ENCODE results near the gene CARNS1. TPM values are rescaled to one million over a fixed set of nuclear protein-coding genes. Genes with fewer than 3 reads are reported as not detected.
A peak's percentile ranks its signal among the peaks of the same experiment; 100 is the strongest.

The CARNS1 gene
- total RNA-seq, 2 experiments from 2014 or later: 4.8 to 4.9 TPM

DNA sequence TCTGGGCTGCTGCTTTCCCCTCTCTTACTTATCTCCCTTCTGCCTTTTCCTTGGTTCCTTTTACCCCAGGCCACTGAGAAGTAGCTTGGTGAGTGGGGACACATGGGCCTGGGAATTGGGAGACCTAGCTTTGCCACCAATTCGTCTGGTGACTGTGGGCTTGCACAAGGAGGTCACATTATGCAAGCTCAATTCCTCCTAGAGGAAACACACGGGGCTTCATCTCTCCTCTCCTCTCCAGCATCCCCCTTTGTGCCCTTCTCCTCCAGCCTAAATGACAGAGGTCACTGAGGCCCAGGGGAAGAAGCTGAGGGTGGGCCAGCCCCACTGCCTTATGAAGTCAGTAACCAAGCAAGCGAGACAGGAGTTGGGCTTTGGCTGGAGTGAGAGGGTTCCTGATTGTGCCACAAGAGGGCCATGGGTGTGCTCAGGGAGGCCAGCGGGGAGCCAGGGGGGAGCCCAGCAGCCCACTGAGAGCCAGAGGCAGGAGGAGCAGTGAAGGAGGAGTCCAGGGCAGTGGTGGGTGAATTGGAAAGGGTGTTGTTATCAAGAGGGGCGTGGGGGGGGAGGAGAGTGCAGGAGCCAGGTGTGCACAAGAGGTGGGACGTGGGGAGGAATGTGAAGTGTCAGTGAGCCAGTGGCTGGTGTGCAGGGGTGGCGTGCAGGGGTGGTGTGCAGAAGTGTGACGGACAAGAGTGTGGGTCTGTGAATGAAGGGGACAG is 44.1 kb upstream of the CARNS1 start:
- ATAC-seq (no peak), DNase-seq (no peak)
- Mint-ChIP-seq H3K4me3 (peak overlapping the region; percentile 44), H3K27me3 (ENCODE audit: low read depth) (peaks cover 54% of the 10 kb centered on the region), H3K27ac (no peak overlapping the region), H3K36me3 (ENCODE audit: low read depth) (no peaks in the 10 kb centered on the region), H3K9me3 (ENCODE audit: insufficient read depth) (no peaks in the 10 kb centered on the region), H3K4me1 (ENCODE audit: low read depth) (peaks cover 66% of the 10 kb centered on the region)
- ChIA-PET POLR2A (no interaction called here), CTCF (interaction anchor here (0.9 to 31.4 kb wide), 7 partner anchors 12 to 112 kb away, joined by 3 to 998 read pairs (median 4); partner anchors contain the start of genes AIP and POLD4)

DNA sequence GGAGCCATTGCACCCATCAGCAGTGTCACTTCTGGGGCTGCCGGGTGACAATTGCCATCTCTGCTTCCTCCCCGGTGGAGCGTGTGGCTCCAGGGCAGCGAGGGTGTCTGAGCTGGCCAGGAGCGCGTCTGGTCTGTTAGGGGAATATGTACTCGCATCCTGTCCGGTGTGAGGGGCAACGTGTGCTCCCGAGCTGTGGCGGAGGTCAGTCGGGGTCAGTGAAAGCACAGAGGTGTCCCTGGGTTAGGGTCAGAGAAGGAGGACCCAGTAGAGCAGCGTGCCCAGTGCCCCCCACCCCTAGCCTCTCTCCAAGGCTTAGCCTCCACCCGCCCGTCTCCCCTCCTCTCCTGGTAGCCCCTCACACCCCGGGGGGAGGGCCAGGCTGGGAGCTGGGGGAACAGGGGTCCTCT is 43.6 kb upstream of the CARNS1 start:
- DNase-seq (no peak), ATAC-seq (no peak)
- H3K4me1 Mint-ChIP-seq (ENCODE audit: low read depth): peaks cover 66% of the 10 kb centered on the region
- no peaks in the 10 kb centered on the region for H3K36me3 Mint-ChIP-seq (ENCODE audit: low read depth)
- H3K27ac Mint-ChIP-seq: no peak overlapping the region
- H3K9me3 Mint-ChIP-seq (ENCODE audit: insufficient read depth): no peaks in the 10 kb centered on the region
- H3K4me3 Mint-ChIP-seq: peak overlapping the region; percentile 44
- ChIA-PET CTCF (interaction anchor here (6.0 to 31.4 kb wide), 3 partner anchors 11 to 25 kb away, joined by 61 to 998 read pairs (median 64); partner anchors contain the start of gene POLD4), POLR2A (no interaction called here)
- peaks cover 58% of the 10 kb centered on the region for H3K27me3 Mint-ChIP-seq (ENCODE audit: low read depth)

- no peak for DNase-seq
- H3K27me3 Mint-ChIP-seq (ENCODE audit: low read depth): peaks cover 61% of the 10 kb centered on the region
- H3K9me3 Mint-ChIP-seq (ENCODE audit: insufficient read depth): no peaks in the 10 kb centered on the region
- no peak for ATAC-seq
- H3K27ac Mint-ChIP-seq: no peak overlapping the region
- H3K4me3 Mint-ChIP-seq: no peak overlapping the region
- CTCF ChIA-PET: interaction anchor here (6.0 to 31.4 kb wide), 3 partner anchors 11 to 26 kb away, joined by 61 to 998 read pairs (median 64); partner anchors contain the start of gene POLD4
- POLR2A ChIA-PET: interaction anchor here (2.3 kb wide), 1 partner anchor 19 kb away, joined by 9 read pairs; the partner anchor contains the start of gene POLD4
- H3K4me1 Mint-ChIP-seq (ENCODE audit: low read depth): peaks cover 66% of the 10 kb centered on the region
- no peaks in the 10 kb centered on the region for H3K36me3 Mint-ChIP-seq (ENCODE audit: low read depth)
Observed at GRCh38 chr11:67372321-67372992, 43.0 kb upstream of the CARNS1 start.

DNA sequence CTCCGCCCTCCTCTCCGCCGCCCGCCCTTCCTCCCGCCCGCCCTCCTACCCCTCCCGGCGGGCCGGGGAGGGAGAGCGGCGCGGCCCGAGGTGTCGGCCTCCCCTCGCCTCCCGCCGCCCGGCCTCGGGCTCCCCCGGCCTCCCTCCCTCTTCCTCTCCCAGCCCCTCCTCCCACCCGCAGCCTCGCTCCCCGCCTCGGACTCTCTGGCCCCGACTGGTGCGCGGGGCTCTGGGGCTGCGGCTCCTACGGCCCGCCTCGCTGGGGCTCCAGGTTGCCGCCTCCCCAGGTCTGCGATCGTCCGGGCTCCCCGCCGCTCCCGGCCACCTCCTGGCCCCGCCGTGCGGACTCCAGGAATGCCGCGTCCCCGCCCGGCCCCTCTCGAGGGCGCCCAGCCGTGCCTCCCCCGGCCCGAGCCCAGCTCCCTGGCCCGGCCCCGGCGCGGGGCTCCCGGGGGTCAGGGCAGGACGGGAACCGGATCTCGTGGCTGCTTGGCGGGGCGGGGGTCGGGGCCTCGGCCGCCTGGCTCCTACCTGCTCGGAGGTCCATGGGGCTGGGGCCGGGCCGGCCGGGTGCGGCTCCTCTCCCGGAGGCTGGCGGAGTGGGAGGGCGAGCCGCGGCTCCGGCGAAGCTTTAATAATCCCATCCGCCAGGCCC is 42.4 kb upstream of the CARNS1 start, which contains the start of gene CLCF1:
Gene CLCF1, minus strand, starts transcription at position 606 of the 655 bp plus-strand sequence. Its CDS starts 59 bp downstream, at position 547.
- H3K27me3 Mint-ChIP-seq (ENCODE audit: low read depth): peaks cover 55% of the 10 kb centered on the region

GRCh38 chr11:67373648-67374570 is 41.6 kb upstream of the CARNS1 start:
- DNase-seq: peak; percentile 78
- Mint-ChIP-seq H3K4me3 (peak overlapping the region; percentile 79), H3K9me3 (ENCODE audit: insufficient read depth) (no peaks in the 10 kb centered on the region), H3K27me3 (ENCODE audit: low read depth) (peaks cover 53% of the 10 kb centered on the region), H3K27ac (peak overlapping the region; percentile 75), H3K36me3 (ENCODE audit: low read depth) (no peaks in the 10 kb centered on the region), H3K4me1 (ENCODE audit: low read depth) (peaks cover 53% of the 10 kb centered on the region)
- ChIA-PET CTCF (interaction anchor here (0.7 to 31.4 kb wide), 7 partner anchors 9 to 112 kb away, joined by 3 to 998 read pairs (median 5); partner anchors contain the start of gene POLD4), POLR2A (interaction anchor here (1.0 to 2.3 kb wide), 2 partner anchors 9 to 21 kb away, joined by 3 to 9 read pairs; partner anchors contain the start of gene POLD4)
- ATAC-seq: peak; percentile 48

More for the DNA sequence above, 42.4 kb upstream of the CARNS1 start, which contains the start of gene CLCF1:
- Mint-ChIP-seq H3K27ac (peak within 1 kb of the TSS; percentile 75), H3K9me3 (ENCODE audit: insufficient read depth) (no peaks in the 10 kb centered on the region), H3K36me3 (ENCODE audit: low read depth) (no peaks in the 10 kb centered on the region), H3K4me1 (ENCODE audit: low read depth) (peaks cover 61% of the 10 kb centered on the region), H3K4me3 (peak within 1 kb of the TSS; percentile 79)
- ATAC-seq: peak; percentile 48
- no peak for DNase-seq
- ChIA-PET CTCF (interaction anchor here (1.2 to 31.4 kb wide), 5 partner anchors 10 to 111 kb away, joined by 3 to 998 read pairs (median 61); partner anchors contain the start of gene POLD4), POLR2A (interaction anchor here (1.0 to 2.3 kb wide), 2 partner anchors 8 to 20 kb away, joined by 3 to 9 read pairs; partner anchors contain the start of gene POLD4)

DNA sequence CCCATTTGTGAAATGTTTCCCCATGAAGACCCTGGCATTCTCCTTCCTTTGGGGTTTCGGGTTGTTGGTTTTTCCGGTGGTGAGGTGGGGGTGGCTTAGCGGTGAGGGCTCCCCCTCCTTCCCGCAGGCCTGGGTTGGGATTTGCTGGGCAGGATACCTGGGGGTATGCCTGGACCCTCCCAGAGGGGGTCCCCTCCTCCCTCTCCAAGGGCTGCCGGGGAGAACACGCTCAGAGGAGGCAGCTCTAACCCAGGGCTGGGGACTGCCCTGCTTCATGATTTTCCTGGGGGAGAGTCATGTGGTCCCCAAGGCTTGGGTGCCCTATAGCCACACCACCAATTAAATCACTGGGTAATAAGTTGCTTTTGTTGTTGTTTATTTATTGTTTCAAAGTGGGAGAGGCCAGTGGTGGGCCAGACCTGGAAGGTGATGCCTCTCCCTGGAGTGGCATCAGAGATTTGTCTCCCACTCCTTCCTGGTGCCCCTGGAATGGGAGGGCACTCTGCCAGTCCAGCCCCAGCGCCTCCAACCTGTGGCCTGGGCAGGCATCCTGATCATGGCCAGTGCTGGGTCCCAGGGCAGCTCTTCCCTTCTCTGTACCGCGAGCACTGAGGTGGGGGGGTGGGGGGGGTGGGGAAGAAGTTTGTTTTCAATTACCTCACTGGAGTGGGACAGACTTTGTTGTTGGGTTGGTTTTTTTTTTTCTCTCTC is 40.8 kb upstream of the CARNS1 start:
- Mint-ChIP-seq H3K27me3 (ENCODE audit: low read depth) (peaks cover 50% of the 10 kb centered on the region), H3K4me3 (peak overlapping the region; percentile 72)
- CTCF ChIA-PET: interaction anchor here (0.7 to 31.4 kb wide), 7 partner anchors 8 to 113 kb away, joined by 3 to 998 read pairs (median 5); partner anchors contain the start of gene POLD4

GRCh38 chr11:67375320-67376055 is 40.0 kb upstream of the CARNS1 start:
- Mint-ChIP-seq H3K4me3 (no peak overlapping the region), H3K27me3 (ENCODE audit: low read depth) (peaks cover 48% of the 10 kb centered on the region), H3K27ac (peak overlapping the region; percentile 43)

More for the DNA sequence above, 40.8 kb upstream of the CARNS1 start:
- Mint-ChIP-seq H3K27ac (no peak overlapping the region), H3K9me3 (ENCODE audit: insufficient read depth) (no peaks in the 10 kb centered on the region), H3K36me3 (ENCODE audit: low read depth) (no peaks in the 10 kb centered on the region), H3K4me1 (ENCODE audit: low read depth) (peaks cover 45% of the 10 kb centered on the region)
- no peak for ATAC-seq
- POLR2A ChIA-PET: interaction anchor here (2.3 to 4.8 kb wide), 2 partner anchors 21 to 22 kb away, joined by 9 to 28 read pairs; partner anchors contain the start of gene POLD4
- no peak for DNase-seq

GRCh38 chr11:67376063-67376820 is 39.2 kb upstream of the CARNS1 start:
- H3K4me1 Mint-ChIP-seq (ENCODE audit: low read depth): peaks cover 33% of the 10 kb centered on the region
- ATAC-seq (no peak), DNase-seq (no peak)
- H3K4me3 Mint-ChIP-seq: no peak overlapping the region
- no peaks in the 10 kb centered on the region for H3K9me3 Mint-ChIP-seq (ENCODE audit: insufficient read depth)
- no peak overlapping the region for H3K27ac Mint-ChIP-seq
- H3K27me3 Mint-ChIP-seq (ENCODE audit: low read depth): peaks cover 46% of the 10 kb centered on the region
- no peaks in the 10 kb centered on the region for H3K36me3 Mint-ChIP-seq (ENCODE audit: low read depth)
- CTCF ChIA-PET: interaction anchor here (0.9 to 31.4 kb wide), 4 partner anchors 10 to 115 kb away, joined by 4 to 998 read pairs (median 92); partner anchors contain the start of gene POLD4
- POLR2A ChIA-PET: interaction anchor here (0.8 to 4.8 kb wide), 2 partner anchors 23 to 136 kb away, joined by 3 to 28 read pairs; partner anchors contain the start of gene POLD4

More at GRCh38 chr11:67375320-67376055, 40.0 kb upstream of the CARNS1 start:
- ATAC-seq: no peak
- H3K9me3 Mint-ChIP-seq (ENCODE audit: insufficient read depth): no peaks in the 10 kb centered on the region
- no peaks in the 10 kb centered on the region for H3K36me3 Mint-ChIP-seq (ENCODE audit: low read depth)
- DNase-seq: no peak
- ChIA-PET POLR2A (interaction anchor here (4.8 kb wide), 1 partner anchor 22 kb away, joined by 28 read pairs; the partner anchor contains the start of gene POLD4), CTCF (interaction anchor here (1.1 to 31.4 kb wide), 3 partner anchors 18 to 114 kb away, joined by 4 to 998 read pairs (median 181); partner anchors contain the start of gene POLD4)
- H3K4me1 Mint-ChIP-seq (ENCODE audit: low read depth): peaks cover 37% of the 10 kb centered on the region
